ENCODE measurements around the gene CGNL1. TPM values are rescaled to one million over a fixed set of nuclear protein-coding genes. Genes with fewer than 3 reads are reported as not detected.

Gene CGNL1
- total and polyA plus RNA-seq, 7 donors = 0.69 to 7.2 (median 2.4) TPM

DNA sequence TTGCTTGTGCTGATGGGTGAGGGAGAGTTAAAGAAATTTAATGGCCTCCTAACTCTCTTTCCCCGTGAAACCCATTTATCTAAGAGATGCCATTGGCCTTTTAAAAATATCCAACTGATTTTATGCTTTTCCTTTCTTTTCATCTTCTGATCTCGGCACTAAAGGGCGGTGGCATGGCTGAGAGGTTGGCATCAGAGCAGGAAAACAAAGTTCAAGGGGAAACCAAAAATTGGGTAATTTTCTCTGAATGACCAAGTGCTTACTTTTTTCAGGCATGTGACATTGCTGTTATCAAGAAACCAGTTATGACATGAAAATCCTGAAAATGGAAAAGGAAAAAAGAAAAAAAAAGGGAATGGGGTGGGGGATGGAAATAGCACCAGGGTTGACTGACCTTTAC lies 3.2 kb downstream of the CGNL1 start:
- TF ChIP-seq CTCF (IDR thresholded peaks at IDR 0.05) (no peak), POLR2AphosphoS5 (IDR thresholded peaks at IDR 0.05) (no peak), POLR2A (IDR thresholded peaks at IDR 0.05) (no peak), EP300 (IDR thresholded peaks at IDR 0.05) (no peak)
- Histone ChIP-seq H3K27me3 (peaks cover 6 to 57% (median 16%) of the 10 kb centered on the region in 3 donors), H3K27ac (no peak overlapping the region), H3K4me1 (peaks cover 0 to 32% (median 21%) of the 10 kb centered on the region in 4 donors), H3K4me3 (no peak overlapping the region), H3K9me3 (no peaks in the 10 kb centered on the region), H3K36me3 (no peaks in the 10 kb centered on the region)
- intact Hi-C loops (cut with DNase I) = no loop called here
- 47 to 73% methylated on average over 3 of the region's 3 CpGs for WGBS, 2 donors
- no peak for DNase-seq

DNA sequence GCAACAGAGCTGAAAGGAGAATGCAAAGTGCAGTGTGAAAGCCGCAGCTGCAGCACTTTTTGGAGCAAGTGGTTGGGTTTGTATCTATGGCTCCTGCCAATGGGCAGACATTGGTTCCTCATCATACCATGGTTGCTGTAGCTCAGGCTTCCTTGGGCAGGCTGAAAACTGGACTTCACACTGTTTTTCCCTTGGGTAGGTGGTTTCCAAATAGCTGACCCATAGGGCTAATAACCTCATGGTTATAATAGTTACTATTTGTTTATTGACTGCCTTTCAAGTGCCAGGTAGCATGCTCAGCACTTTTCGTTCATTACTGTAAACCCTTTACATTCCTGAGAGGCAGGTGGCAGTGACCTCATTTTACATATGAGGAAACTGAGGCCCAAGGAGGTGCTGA lies 4.5 kb downstream of the CGNL1 start:
- WGBS, 2 donors = 91 to 94% methylated on average over 2 of the region's 2 CpGs

DNA sequence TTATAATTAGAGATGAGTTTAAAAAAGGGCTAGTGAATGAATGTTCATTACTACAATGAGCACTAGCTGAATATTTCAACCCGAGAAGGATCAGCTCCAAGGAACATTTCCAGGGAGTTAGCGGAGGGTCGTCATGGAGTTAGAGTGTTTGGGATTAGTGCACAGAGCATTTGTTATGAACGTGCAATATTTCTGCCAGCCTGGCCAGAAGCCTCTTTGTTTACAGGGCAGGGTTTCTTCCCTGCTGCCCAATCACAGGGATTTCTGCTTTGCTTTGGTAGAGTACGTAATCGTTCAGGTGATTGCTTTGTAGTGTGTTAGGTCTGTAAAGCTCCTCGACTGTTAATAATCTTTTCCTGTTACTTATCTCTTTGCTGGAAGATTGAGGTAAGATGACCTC lies 5.9 kb downstream of the CGNL1 start:
- 20 to 55% methylated on average over 7 of the region's 7 CpGs for WGBS, 2 donors
- Histone ChIP-seq H3K9me3 (no peaks in the 10 kb centered on the region), H3K36me3 (no peaks in the 10 kb centered on the region), H3K27ac (peak overlapping the region in 1 of 4 donors; percentile 18), H3K4me1 (peaks cover 0 to 39% (median 26%) of the 10 kb centered on the region in 4 donors), H3K4me3 (no peak overlapping the region), H3K27me3 (peaks cover 0 to 37% (median 7%) of the 10 kb centered on the region in 3 donors)
- intact Hi-C loops (cut with DNase I) = no loop called here
- DNase-seq = no peak
- no peak for TF ChIP-seq POLR2AphosphoS5 (IDR thresholded peaks at IDR 0.05)
- TF ChIP-seq EP300 (IDR thresholded peaks at IDR 0.05) = no peak
- TF ChIP-seq POLR2A (IDR thresholded peaks at IDR 0.05) = no peak
- no peak for TF ChIP-seq CTCF (IDR thresholded peaks at IDR 0.05)

More for the DNA sequence above, 4.5 kb downstream of the CGNL1 start:
- no peak overlapping the region for H3K27ac ChIP-seq
- peaks cover 0 to 40% (median 27%) of the 10 kb centered on the region in 4 donors for H3K4me1 ChIP-seq
- peaks cover 6 to 50% (median 16%) of the 10 kb centered on the region in 3 donors for H3K27me3 ChIP-seq
- no peaks in the 10 kb centered on the region for H3K9me3 ChIP-seq
- H3K36me3 ChIP-seq = no peaks in the 10 kb centered on the region
- no peak overlapping the region for H3K4me3 ChIP-seq
- no peak for TF ChIP-seq EP300 (IDR thresholded peaks at IDR 0.05)
- TF ChIP-seq POLR2AphosphoS5 (IDR thresholded peaks at IDR 0.05) = no peak
- no peak for TF ChIP-seq CTCF (IDR thresholded peaks at IDR 0.05)
- no peak for TF ChIP-seq POLR2A (IDR thresholded peaks at IDR 0.05)
- no peak for DNase-seq
- intact Hi-C loops (cut with DNase I) = no loop called here

GRCh38 chr15:57382969-57383368 lies 6.7 kb downstream of the CGNL1 start:
- Histone ChIP-seq H3K36me3 (no peaks in the 10 kb centered on the region), H3K27ac (peak overlapping the region in 1 of 4 donors; percentile 18), H3K9me3 (no peaks in the 10 kb centered on the region), H3K4me1 (peaks cover 0 to 43% (median 31%) of the 10 kb centered on the region in 4 donors), H3K4me3 (no peak overlapping the region), H3K27me3 (peaks cover 0 to 30% (median 5%) of the 10 kb centered on the region in 3 donors)
- DNase-seq = no peak
- 42 to 81% methylated on average over 1 of the region's 1 CpG for WGBS, 2 donors
- TF ChIP-seq POLR2AphosphoS5 (IDR thresholded peaks at IDR 0.05) (no peak), EP300 (IDR thresholded peaks at IDR 0.05) (no peak), CTCF (IDR thresholded peaks at IDR 0.05) (no peak), POLR2A (IDR thresholded peaks at IDR 0.05) (no peak)
- intact Hi-C loops (cut with DNase I) = no loop called here

DNA sequence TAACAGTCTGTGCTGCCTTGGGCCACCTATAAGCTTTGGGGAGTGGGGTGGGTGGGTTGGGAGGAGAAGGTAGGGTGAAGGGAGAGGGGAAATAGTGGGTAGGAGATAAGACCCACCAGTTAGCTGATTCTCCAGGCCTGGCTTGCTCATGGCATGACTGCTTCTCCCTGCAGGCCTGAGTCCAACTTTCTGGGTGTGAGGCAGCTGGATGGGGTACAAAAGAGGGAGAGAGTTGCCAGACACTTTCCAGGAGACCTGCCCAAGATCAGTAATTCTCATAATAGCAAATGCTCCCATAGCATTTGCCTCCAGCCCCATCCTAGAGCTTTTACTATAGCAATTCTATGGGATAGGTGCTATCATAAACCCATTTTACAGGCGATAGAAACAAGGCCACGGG lies 7.7 kb downstream of the CGNL1 start:
- Histone ChIP-seq H3K4me1 (peaks cover 0 to 48% (median 39%) of the 10 kb centered on the region in 4 donors), H3K4me3 (no peak overlapping the region), H3K9me3 (no peaks in the 10 kb centered on the region), H3K27ac (peak overlapping the region in 1 of 4 donors; percentile 71), H3K36me3 (no peaks in the 10 kb centered on the region), H3K27me3 (peaks cover 0 to 21% (median 0%) of the 10 kb centered on the region in 3 donors)
- intact Hi-C loops (cut with DNase I) = no loop called here
- TF ChIP-seq POLR2AphosphoS5 (IDR thresholded peaks at IDR 0.05) (peak in 3 of 4 donors; percentile 57 to 78 (median 75)), CTCF (IDR thresholded peaks at IDR 0.05) (no peak), EP300 (IDR thresholded peaks at IDR 0.05) (peak in 1 of 4 donors; percentile 17)
- WGBS, 2 donors = 93 to 97% methylated on average over 2 of the region's 2 CpGs
- peak; percentile 71 for DNase-seq
